ENCODE measurements around the gene CT47C1. TPM values are rescaled to one million over a fixed set of nuclear protein-coding genes. Genes with fewer than 3 reads are reported as not detected.

Gene CT47C1
- total RNA-seq, 4 donors from 2014 or later: not detected

GRCh38 chrX:119042996-119043395, 29.8 kb upstream of the CT47C1 start:
- Histone ChIP-seq H3K4me3 (replicated peaks in 1 of 3) (no peak overlapping the region), H3K4me1 (peaks cover 0 to 8% of the 10 kb centered on the region in 2 donors), H3K27ac (no peak overlapping the region), H3K36me3 (no peaks in the 10 kb centered on the region), H3K9me3 (no peaks in the 10 kb centered on the region), H3K27me3 (no peaks in the 10 kb centered on the region)
- DNase-seq: no peak
- WGBS, 2 donors: 86 to 100% methylated on average over 1 of the region's 1 CpG
- intact Hi-C loops (cut with DNase I): no loop called here
- no peak for TF ChIP-seq POLR2A (IDR thresholded peaks at IDR 0.05)
- TF ChIP-seq CTCF (IDR thresholded peaks at IDR 0.05): no peak

GRCh38 chrX:119045884-119046283, 26.9 kb upstream of the CT47C1 start:
- no peak overlapping the region for H3K4me3 ChIP-seq (replicated peaks in 1 of 3)
- TF ChIP-seq CTCF (IDR thresholded peaks at IDR 0.05) (no peak), POLR2A (IDR thresholded peaks at IDR 0.05) (no peak)
- no peak overlapping the region for H3K27ac ChIP-seq
- WGBS, 2 donors: 92 to 100% methylated on average over 2 of the region's 2 CpGs
- no peaks in the 10 kb centered on the region for H3K9me3 ChIP-seq
- no peaks in the 10 kb centered on the region for H3K36me3 ChIP-seq
- H3K4me1 ChIP-seq: peaks cover 0 to 2% of the 10 kb centered on the region in 2 donors
- intact Hi-C loops (cut with DNase I): no loop called here
- H3K27me3 ChIP-seq: no peaks in the 10 kb centered on the region
- DNase-seq: no peak

GRCh38 chrX:119055687-119056086, 17.1 kb upstream of the CT47C1 start:
- intact Hi-C loops (cut with DNase I): no loop called here
- Histone ChIP-seq H3K9me3 (no peaks in the 10 kb centered on the region), H3K27me3 (no peaks in the 10 kb centered on the region), H3K27ac (no peak overlapping the region), H3K4me3 (replicated peaks in 1 of 3) (no peak overlapping the region), H3K4me1 (no peaks in the 10 kb centered on the region), H3K36me3 (no peaks in the 10 kb centered on the region)
- TF ChIP-seq CTCF (IDR thresholded peaks at IDR 0.05) (no peak), POLR2A (IDR thresholded peaks at IDR 0.05) (no peak)
- DNase-seq: peak in 1 of 2 donors; percentile 7
- 57 to 67% methylated on average over 1 to 2 of the region's 2 CpGs for WGBS, 2 donors

GRCh38 chrX:119062750-119063374, 9.9 kb upstream of the CT47C1 start:
- Histone ChIP-seq H3K36me3 (no peaks in the 10 kb centered on the region), H3K27ac (no peak overlapping the region), H3K4me3 (replicated peaks in 1 of 3) (no peak overlapping the region), H3K9me3 (no peaks in the 10 kb centered on the region), H3K27me3 (no peaks in the 10 kb centered on the region), H3K4me1 (no peaks in the 10 kb centered on the region)
- WGBS, 2 donors: 55 to 58% methylated on average over 6 of the region's 6 CpGs
- intact Hi-C loops (cut with DNase I): no loop called here
- DNase-seq: peak in 1 of 2 donors; percentile 20
- no peak for TF ChIP-seq POLR2A (IDR thresholded peaks at IDR 0.05)
- TF ChIP-seq CTCF (IDR thresholded peaks at IDR 0.05): no peak

- DNase-seq: no peak
- intact Hi-C loops (cut with DNase I): no loop called here
- no peak overlapping the region for H3K27ac ChIP-seq
- H3K36me3 ChIP-seq: no peaks in the 10 kb centered on the region
- no peaks in the 10 kb centered on the region for H3K4me1 ChIP-seq
- H3K4me3 ChIP-seq (replicated peaks in 1 of 3): no peak overlapping the region
- no peak for TF ChIP-seq CTCF (IDR thresholded peaks at IDR 0.05)
- TF ChIP-seq POLR2A (IDR thresholded peaks at IDR 0.05): no peak
- no peaks in the 10 kb centered on the region for H3K27me3 ChIP-seq
- 95 to 96% methylated on average over 7 of the region's 7 CpGs for WGBS, 2 donors
- H3K9me3 ChIP-seq: no peaks in the 10 kb centered on the region
Observed at GRCh38 chrX:119063428-119063827, 9.4 kb upstream of the CT47C1 start.
